ENCODE results near the gene RASGEF1C.

RASGEF1C gene

DNA sequence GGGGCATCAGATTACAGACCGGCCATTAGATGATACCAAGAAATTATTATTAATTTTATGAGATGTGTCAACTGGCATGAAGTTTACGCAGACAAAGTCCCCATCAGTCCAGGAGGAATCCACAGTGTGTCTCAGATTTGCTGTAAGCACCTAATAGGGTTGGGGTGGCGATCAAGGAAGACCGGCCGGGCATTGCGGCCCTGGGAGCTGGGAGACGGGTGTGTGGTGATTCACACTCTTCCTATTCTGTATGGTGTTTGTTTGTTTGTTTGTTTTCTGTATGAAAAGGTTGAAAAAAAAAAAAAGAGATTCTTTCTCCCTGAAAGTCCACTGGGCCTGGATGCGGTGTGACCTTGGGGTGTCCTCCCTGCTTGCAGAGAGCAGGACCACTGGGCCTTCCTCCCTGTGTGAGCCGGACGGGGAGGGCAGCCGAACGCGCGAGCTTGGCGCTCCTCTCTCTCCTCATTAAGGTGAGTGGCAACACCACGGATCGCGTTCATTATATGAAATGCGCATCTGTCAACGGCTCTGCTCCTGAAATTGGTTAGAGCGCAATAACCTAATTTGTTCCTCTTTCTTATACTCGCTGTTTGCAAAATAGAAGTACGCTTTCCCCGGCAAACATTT lies 15.1 kb downstream of the RASGEF1C start:
- no peak for DNase-seq (ENCODE audit: low read depth)
- no peak overlapping the region for H3K4me3 ChIP-seq (ENCODE audit: low read depth, low read length)

DNA sequence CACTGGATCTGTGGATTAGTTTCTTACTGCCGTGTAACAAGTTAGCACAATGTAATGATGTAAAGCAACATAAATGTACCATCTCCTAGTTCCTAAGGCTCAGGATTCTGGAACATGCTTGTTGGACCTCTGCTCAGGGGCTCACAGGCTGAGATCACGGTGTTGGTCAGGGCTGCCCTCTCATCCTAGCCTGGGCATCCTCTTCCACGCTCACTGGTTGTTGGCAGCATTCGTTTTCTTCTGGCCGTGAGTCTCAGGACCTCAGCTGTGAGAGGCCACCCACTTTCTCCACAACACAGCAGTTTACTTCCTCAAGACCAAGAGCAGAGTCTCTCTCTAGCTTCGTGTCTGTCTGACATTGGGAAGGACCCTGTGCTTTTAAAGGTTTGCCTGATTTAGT lies 17.3 kb downstream of the RASGEF1C start:
- no peak for DNase-seq (ENCODE audit: low read depth)

DNA sequence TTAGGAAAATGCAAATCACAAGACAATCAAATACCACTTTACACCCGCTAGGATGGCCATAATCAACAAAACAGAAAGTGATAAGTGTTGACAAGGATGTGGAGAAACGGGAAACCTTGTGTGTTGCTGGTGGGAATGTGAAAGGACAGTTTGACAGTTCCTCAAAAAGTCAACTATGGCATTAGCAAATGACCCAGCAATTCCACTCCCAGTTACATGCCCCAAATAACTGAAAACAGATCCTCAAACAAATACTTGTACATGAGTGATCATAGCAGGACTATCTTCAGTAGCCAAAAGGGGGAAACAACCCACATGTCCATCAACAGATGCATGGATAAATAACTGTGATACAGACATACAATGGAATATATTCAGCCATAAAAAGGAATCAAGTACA lies 21.2 kb downstream of the RASGEF1C start:
- DNase-seq (ENCODE audit: low read depth) = no peak

More for the DNA sequence above, 17.3 kb downstream of the RASGEF1C start:
- H3K4me3 ChIP-seq (ENCODE audit: low read depth, low read length) = no peak overlapping the region

DNA sequence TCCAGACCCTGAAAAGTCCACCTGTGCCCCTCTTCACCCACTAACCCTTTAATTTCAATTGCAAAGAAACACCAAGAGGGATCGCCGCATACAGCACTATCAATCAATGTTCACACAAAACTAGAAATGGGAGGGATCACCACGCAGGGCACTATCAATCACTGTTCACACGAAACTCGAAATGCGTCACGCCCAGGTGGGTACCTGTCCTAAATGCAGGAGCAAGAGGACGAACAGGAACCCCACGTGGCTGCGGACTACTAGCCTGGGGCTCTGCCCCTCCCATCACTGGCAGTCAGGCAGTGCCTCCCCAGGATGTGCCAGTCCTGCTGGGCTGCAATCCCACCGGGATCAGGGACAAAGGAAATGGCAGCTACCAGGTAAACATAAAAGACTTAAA lies 28.2 kb downstream of the RASGEF1C start:
- no peak for DNase-seq (ENCODE audit: low read depth)
- H3K4me3 ChIP-seq (ENCODE audit: low read depth, low read length) = no peak overlapping the region

More for the DNA sequence above, 21.2 kb downstream of the RASGEF1C start:
- no peak overlapping the region for H3K4me3 ChIP-seq (ENCODE audit: low read depth, low read length)

DNA sequence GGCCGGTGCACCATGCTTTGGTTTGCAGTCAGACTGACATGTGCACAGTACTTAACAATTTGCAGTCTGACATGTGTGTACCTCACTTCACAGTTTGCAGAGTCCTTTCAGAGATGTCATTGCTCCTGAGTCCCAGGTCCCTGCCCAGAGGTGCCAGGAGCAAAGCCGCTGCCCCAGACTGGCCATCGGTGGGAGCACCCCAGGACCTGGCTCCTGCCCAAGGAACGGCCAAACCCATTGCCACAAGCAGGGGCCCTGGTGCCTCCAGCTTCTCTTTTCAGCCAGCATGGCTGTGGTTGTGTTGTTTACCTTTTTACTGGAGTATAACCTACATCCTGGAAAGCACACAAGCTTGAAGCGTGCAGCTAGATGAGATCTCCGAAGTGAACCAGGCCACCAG lies 28.6 kb downstream of the RASGEF1C start:
- DNase-seq (ENCODE audit: low read depth) = no peak

DNA sequence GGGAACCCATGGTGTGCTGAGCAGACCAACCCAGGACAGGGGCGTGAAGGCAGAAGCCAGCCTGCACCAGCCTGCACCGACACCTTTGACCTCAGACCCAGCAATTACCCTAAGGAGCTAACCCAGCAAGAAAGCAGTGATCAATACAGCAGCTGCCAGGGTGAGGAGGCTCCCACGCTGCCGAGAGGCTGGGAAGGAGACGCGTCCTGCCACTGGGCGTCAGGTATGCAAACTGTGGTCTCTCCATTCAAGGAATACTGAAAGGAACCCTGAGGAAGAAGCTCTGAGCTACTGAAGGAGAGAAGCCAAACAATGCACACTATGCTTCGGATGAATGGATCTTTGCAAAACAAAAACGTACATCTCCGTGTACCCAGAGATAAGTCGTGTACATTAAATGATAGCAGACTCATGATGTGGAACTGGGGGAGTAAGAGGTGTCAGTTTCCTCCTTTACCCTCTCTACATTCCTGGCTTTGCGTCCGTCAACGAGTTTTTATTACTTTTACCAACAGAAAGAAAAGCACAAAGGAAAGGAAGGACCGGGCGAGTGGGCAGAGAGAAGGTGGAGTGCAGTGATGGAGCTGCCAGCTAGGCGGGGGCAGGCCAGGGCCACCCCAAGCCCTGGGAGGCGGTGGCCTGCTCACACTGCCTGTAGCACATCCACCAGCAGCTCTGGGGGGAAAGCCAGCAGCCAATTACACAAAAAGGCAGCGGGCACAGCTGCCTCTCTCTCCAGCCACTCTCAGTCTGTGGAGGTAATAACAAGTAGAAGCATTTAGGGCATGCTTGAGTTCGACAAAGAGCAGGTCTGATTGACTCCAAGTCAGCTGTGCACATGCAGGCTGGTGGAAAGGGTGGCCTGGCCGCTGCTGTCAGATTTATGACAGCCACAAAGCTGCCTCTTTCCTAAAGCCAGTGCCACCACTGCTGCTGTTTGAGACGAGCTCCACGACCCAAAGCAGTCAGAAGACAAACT lies 29.3 kb downstream of the RASGEF1C start:
- no peak for DNase-seq (ENCODE audit: low read depth)
- H3K4me3 ChIP-seq (ENCODE audit: low read depth, low read length) = no peak overlapping the region

More for the DNA sequence above, 28.6 kb downstream of the RASGEF1C start:
- H3K4me3 ChIP-seq (ENCODE audit: low read depth, low read length) = no peak overlapping the region

DNA sequence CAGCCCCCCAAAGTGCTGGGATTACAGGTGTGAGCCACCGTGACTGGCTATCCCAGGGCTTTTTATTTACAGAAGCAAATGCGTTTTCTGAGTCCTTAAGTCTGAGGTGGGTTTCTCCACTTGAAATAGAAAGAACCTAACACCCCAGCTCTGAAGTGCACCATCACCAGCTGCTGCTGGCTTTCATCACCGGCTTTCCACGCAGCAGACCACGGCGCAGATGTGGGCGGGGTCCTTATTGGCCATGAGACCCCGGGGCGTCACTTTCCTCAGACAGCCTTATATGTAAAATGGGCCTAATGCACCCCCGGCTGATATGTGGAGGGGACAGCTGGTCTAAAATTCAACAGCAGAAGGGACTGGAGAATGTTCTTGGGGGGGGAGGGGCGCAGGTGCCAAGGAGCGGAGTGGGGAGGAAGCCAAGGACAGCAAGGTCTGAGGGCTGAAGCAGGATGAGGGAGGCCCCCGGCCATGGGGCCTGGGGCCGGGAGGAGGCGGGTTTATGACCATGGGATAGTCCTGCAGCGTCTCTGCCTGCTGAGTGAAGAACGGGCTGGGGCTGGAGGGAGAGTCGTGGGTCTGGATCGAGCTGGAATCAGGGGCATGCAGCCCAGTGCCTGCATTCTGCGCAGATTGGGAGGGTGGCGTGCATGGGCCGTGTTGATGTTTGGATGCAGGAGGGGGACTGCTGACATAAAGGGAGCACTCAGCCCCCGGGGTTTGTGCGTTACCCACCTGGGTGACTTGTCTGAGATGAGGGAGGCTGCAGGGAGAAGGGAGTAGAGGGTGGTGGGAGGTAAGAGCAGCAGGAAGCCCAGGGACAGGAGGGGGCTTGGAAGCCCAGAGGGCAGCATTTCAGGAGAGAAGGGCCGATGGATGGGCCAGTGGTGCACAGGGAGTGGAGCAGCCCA lies 30.2 kb downstream of the RASGEF1C start:
- no peak overlapping the region for H3K4me3 ChIP-seq (ENCODE audit: low read depth, low read length)
- no peak for DNase-seq (ENCODE audit: low read depth)

DNA sequence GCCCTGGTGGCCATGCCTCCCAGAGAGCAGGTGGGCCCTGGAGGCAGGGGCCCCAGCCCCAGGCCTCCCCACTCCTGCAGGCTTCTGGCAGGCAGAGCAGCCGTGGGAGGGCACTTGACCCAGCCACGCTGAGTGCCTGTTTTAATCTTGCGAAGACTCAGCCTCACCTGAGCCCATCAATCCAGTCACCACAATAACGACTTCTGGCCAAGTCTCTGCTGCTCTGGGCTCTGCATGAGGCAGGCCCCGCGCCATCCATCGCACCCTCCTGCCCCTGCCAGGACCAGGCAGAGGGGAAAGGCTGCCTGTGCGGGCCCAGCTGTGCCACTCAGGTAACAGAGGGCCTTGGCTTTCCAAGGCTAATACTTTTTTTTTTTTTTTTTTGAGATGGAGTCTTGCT lies 32.8 kb downstream of the RASGEF1C start:
- DNase-seq (ENCODE audit: low read depth) = no peak
- no peak overlapping the region for H3K4me3 ChIP-seq (ENCODE audit: low read depth, low read length)

DNA sequence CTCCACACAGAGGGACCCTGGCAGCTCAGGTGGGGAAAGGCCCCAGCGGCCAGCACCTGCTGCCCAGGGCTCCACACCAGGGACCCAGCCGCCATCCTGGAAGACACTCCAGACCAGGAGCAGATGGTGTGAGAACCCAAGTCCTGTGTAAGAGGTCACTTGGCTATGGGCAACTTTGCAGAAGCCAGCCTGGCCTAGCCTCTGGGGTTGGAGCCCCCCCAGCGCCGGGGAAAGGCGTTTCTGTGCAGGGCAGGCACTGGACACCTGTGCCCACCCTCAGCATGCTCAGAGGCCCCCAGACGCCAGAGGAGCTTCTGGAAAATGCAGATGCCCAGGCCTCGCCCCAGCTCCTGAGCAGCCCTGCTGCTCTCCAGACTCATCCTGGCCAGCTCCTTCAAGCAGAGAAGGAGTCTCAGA lies 34.0 kb downstream of the RASGEF1C start:
- no peak for DNase-seq (ENCODE audit: low read depth)
- no peak overlapping the region for H3K4me3 ChIP-seq (ENCODE audit: low read depth, low read length)

DNA sequence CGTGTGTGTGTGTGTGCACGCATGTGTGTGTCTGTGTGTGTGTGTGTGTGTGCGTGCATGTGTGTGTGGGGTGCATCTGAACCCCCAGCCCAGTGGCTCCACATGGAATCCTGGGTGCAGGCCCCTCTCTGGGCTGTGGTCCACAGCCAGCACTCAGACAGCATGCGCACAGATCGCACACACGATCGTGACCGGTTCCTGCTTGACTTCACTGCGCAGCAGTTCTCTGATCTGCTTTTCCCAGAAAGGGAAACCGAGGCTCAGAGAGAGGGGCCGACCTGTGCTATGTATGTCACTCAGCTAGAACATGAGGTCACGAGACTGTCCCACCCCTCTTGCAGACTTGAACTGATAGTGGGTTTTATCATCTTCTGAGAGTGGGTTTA lies 34.4 kb downstream of the RASGEF1C start:
- DNase-seq (ENCODE audit: low read depth) = no peak
- no peak overlapping the region for H3K4me3 ChIP-seq (ENCODE audit: low read depth, low read length)

DNA sequence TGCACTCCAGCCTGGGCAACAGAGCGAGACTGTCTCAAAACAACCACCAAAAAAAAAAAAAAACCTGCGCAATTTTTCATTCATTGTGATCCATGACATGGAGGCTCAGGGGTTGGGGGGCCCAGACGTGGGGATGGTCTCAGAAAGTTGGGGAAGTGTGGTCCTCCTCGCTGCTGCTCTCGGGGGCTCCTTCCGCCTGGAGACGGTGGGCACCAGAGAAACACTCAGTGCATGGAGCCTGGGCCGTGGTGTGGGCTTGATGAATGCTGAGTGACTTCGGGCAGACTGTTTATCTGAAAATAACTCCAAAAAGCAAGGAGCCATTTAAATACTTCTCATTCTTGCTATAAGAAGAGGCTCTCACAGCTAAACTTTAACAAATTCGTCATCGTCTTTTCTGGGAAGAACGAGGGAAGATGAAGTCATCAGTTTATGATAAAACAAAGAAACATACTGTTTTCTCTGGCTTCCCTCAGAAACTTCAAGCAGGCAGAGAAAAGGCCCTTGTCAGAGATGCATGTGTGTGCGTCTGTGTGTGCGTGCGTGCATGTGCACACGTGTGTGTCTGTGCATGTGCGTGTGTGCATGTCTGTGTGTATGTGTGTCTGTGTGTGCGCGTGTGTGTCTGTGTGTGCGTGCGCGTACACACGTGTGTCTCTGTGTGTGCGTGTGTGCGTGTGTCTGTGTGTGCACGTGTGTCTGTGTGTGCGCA lies 35.0 kb downstream of the RASGEF1C start:
- DNase-seq (ENCODE audit: low read depth) = no peak
- no peak overlapping the region for H3K4me3 ChIP-seq (ENCODE audit: low read depth, low read length)

DNA sequence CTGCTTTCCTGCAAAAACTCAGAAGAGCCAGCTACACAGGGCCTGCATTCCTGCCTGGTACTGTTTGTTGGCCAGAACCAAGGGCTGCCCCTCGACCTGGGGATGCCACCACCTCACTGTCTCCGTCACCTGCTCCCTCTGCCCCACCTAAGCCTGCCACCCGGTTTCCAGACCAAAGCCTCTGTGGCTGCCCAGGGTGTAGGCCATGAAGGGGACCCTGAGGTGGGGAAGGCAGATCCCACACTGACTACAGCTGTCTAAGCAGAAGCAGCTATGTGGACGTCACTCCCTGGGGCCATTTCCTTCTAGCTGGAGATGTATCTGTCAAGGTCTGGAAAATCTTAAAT lies 35.8 kb downstream of the RASGEF1C start:
- DNase-seq (ENCODE audit: low read depth) = no peak
- no peak overlapping the region for H3K4me3 ChIP-seq (ENCODE audit: low read depth, low read length)

DNA sequence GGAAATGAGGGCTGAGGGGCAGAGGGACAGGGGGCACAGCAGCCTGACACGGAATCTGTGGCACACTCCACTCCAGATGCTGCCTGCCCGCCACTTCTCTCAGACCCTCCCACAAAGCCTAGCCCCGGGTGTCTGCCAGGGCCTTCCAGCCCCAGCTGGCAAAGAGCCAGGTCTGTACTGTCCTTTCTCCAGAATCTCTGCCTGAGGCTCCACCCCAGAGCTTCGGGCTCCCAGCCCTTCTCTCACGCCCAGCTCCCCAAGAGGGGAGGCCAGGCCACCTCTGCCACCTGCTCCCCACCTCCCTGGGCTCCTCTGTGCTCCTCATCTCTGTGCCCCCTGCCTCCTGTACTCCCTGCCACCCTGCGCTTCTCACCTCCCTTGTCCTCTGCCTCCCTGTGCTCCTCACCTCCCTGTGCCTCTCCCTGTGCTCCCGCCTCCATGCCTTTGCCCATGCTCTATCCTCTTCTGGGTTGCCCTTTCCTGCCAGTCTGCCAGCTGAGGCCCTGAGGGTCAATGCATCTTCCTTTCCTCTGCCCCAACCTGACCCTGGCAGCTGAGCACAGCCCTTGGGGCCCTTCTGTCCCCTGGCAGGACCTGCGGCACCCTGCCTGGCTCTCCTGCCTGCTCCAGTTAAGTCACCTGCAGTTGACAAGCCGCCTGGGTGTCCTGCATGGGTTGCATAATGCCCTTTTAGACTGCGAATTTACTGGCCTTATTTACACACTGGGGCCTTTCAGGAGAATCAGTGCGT lies 36.4 kb downstream of the RASGEF1C start:
- DNase-seq (ENCODE audit: low read depth) = no peak
- H3K4me3 ChIP-seq (ENCODE audit: low read depth, low read length) = no peak overlapping the region

DNA sequence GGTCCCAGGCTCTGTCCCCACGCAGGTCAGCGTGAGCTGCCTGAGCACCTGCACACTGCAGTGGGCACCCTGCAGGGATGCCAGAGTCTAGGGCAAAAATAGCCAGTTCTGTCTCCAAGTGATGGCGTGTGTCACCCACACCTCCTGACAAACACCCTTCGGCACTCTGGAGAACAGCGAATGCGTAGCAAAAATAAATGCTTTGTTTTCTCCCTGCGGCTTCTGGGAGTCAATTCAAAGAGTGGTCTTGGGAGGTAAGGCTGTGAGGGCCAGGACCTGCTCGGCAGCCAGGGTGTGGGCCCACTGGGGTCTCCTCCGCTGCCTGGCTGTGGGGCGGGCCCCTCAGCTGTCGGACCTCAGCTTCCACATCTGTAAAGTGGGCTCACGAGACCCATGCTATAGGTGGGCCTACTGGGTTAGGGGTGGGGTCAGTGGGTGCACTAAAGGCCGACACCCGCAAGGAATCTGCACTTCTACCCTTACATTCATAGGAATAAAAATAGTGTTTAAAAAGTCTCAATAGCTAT lies 37.4 kb downstream of the RASGEF1C start:
- no peak overlapping the region for H3K4me3 ChIP-seq (ENCODE audit: low read depth, low read length)
- DNase-seq (ENCODE audit: low read depth) = no peak

DNA sequence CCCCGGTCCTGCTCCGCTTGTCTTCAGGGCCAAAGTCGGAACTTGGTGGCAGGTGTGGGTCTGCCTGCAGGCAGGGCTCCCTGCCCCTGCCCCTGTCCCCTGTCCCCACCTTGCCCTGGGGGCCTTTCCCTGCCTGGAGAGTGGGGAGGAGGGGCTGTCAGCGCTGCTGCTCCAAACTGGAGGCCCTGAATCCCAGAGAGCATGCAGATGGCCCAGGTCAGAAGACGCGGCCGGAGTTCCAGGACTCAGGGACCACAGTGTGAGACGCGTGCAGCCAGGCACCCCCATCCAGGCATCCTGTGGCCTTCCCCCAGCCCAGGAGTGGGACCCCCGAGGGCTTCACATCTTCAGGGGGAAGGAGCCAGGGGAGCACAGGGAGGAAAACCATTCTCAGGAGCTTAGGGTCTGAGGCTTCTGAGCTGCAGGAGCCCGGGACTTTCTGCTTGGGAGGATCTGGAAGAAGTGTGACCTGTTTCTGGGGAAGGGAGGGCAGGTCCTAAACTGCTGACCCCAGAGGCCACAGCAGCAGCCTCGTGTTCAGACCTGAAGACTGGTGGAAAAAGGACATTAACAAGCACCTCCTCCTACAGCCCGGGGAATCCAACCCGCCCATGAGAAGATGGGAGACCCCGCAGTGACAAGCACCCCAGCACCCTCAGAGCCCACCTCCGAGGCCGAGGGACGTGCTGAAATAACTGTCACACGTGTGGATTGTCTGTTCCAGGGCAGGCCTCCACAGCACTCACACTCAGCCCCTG lies 38.0 kb downstream of the RASGEF1C start:
- DNase-seq (ENCODE audit: low read depth) = no peak
- H3K4me3 ChIP-seq (ENCODE audit: low read depth, low read length) = no peak overlapping the region

DNA sequence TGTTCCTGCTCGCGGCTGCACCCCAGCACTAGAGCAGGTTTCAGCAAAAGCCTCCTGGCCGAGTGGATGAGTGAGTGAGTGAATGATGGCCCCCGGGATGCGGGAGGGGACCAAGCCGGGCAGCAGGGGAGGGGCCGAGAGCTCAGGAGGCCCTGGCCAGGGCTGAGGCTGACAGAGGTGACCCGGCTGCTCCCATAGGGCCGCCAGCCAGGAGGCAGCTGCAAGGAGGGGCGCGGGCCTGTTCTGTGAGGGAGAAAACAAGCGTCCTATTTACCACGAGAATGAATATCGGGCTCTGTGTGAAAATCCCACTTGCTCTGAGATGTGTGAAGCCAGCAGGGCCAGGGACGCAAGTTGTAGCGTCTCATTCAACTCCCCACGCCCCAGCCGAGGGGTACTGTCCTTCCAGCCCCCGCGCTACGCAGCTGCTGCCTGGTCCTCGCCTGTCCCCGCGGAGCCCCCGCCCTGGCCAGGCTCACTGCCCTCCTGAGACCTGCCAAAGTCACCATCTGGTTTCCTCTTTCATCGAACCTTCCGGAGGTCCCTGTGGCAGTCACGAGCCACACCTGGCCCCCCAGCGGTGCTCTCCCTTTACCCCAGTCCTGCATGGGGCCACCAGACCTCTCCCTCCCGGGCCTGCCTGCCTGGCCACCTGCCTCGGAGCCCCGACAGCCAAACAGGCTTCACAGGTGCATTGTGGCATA lies 38.8 kb downstream of the RASGEF1C start:
- no peak overlapping the region for H3K4me3 ChIP-seq (ENCODE audit: low read depth, low read length)
- no peak for DNase-seq (ENCODE audit: low read depth)
